ENCODE results near the gene ZSCAN23. TPM values are rescaled to one million over a fixed set of nuclear protein-coding genes. Genes with fewer than 3 reads are reported as not detected.
A peak's percentile ranks its signal among the peaks of the same experiment; 100 is the strongest.

ZSCAN23 gene
- total and polyA plus RNA-seq, 9 of the 15 experiments (the other 6 are each of a cell fraction or from before 2014, with no cell fraction given): 0.05 to 0.29 (median 0.21) TPM; not detected in 1

- peak; percentile 41; the same call in 1 of the 2 replicates for TF ChIP-seq REST (IDR thresholded peaks at IDR 0.05; ENCODE audit: borderline replicate concordance)
- TF ChIP-seq REST (CRISPR knock-in tag; IDR thresholded peaks at IDR 0.05; ENCODE audit: low read depth): 0 out of 2 replicates have a peak, but pooled peaks have one; percentile 27
- TF ChIP-seq ETV6 (IDR thresholded peaks at IDR 0.05; ENCODE audit: borderline replicate concordance in 1 of 2, low read depth in 2 of 2, low read length in 1 of 2): no peak
- TF ChIP-seq ETV6 (CRISPR knock-in tag; IDR thresholded peaks at IDR 0.05; ENCODE audit: borderline replicate concordance): no peak
- no peak for TF ChIP-seq MTA1 (IDR thresholded peaks at IDR 0.05; ENCODE audit: borderline replicate concordance)
- TF ChIP-seq CBFA2T2 (conservative IDR thresholded peaks at IDR 0.05): peak; percentile 52
- TF ChIP-seq ZNF3 (CRISPR knock-in tag; IDR thresholded peaks at IDR 0.05): no peak
- TF ChIP-seq TEAD1 (CRISPR knock-in tag; IDR thresholded peaks at IDR 0.05): no peak
- TF ChIP-seq EHMT2 (IDR thresholded peaks at IDR 0.05): no peak
- TF ChIP-seq CXXC5 (CRISPR knock-in tag; IDR thresholded peaks at IDR 0.05): peak; percentile 87
- TF ChIP-seq SIN3A (IDR thresholded peaks at IDR 0.05; ENCODE audit: borderline replicate concordance in 2 of 2, control insufficient read depth in 1 of 2, low read depth in 2 of 2, low read length in 2 of 2): peak; percentile 85 to 86; a peak in 2 of 4 replicates
- TF ChIP-seq TEAD2 (tag; IDR thresholded peaks at IDR 0.05): no peak
- TF ChIP-seq CHD2 (IDR thresholded peaks at IDR 0.05; ENCODE audit: low read depth, low read length): 0 out of 2 replicates have a peak, but pooled peaks have one; percentile 12
- TF ChIP-seq CHCHD3 (CRISPR knock-in tag; IDR thresholded peaks at IDR 0.05): no peak
- TF ChIP-seq PHB2 (IDR thresholded peaks at IDR 0.05; ENCODE audit: low read depth): no peak
- TF ChIP-seq FOXJ3 (CRISPR knock-in tag; IDR thresholded peaks at IDR 0.05): no peak
- peak; percentile 72 for TF ChIP-seq FOXM1 (IDR thresholded peaks at IDR 0.05; ENCODE audit: low read depth)
- no peak for TF ChIP-seq FOXM1 (CRISPR knock-in tag; IDR thresholded peaks at IDR 0.05; ENCODE audit: low read depth)
- peak; percentile 39 for TF ChIP-seq TEAD4 (IDR thresholded peaks at IDR 0.05; ENCODE audit: low read length)
- no peak for TF ChIP-seq TEAD4 (CRISPR knock-in tag; IDR thresholded peaks at IDR 0.05; ENCODE audit: borderline replicate concordance)
- TF ChIP-seq ZSCAN32 (CRISPR knock-in tag; IDR thresholded peaks at IDR 0.05): no peak
- TF ChIP-seq DPF2 (IDR thresholded peaks at IDR 0.05): 0 out of 2 replicates have a peak, but pooled peaks have one; percentile 18
- TF ChIP-seq NRF1 (conservative IDR thresholded peaks at IDR 0.05 in 1 of 2, IDR thresholded peaks at IDR 0.05 in 1 of 2): peak; percentile 78 to 80
Observed at GRCh38 chr6:28383235-28384142, 59.8 kb downstream of the ZSCAN23 start (continued).
